OCI-LY3 (cell line): ENCODE measurements around the gene ARFRP1.

Source experiments
- H2AFZ ChIP-seq: fragments of 200-600, 300-600 bp; shearing (Covaris generic); 2 replicates; pipeline ENCODE4 v1.6.0; 2014; ENCODE audit warnings: antibody characterized with exemption, low read depth, low read length
- H3K27ac ChIP-seq: fragments of 200-600, 300-600 bp; sonication (generic); 2 replicates; pipeline ENCODE4 v1.5.1; 2014; ENCODE audit warnings: mild to moderate bottlenecking, low read length, moderate library complexity, mixed read lengths
- H3K27me3 ChIP-seq: fragments of 200-600, 300-600 bp; sonication (generic); 2 replicates; pipeline ENCODE4 v1.6.1; 2014; ENCODE audit warnings: low read depth, low read length, mixed read lengths
- H3K36me3 ChIP-seq: fragments of 200-600, 300-600 bp; sonication (generic); replicated peaks from 2 replicates; pipeline ENCODE3; 2014; ENCODE audit warnings: low read depth, low read length, mixed read lengths
- H3K4me1 ChIP-seq: fragments of 300-600, 200-600 bp; sonication (generic); 2 replicates; pipeline ENCODE4 v1.6.1; 2014; ENCODE audit warnings: low read length, mixed read lengths
- H3K4me2 ChIP-seq: fragments of 200-600, 300-600 bp; sonication (generic); 2 replicates; pipeline ENCODE4 v1.6.1; 2014; ENCODE audit warnings: low read length, mixed read lengths
- H3K4me3 ChIP-seq: fragments of 300-600, 200-600 bp; sonication (generic); 2 replicates; pipeline ENCODE4 v1.5.1; 2014; ENCODE audit warnings: antibody characterized with exemption, mild to moderate bottlenecking, low read length, moderate library complexity
- H3K79me2 ChIP-seq: fragments of 300-600, 200-600 bp; shearing (Covaris generic); 2 replicates; pipeline ENCODE4 v1.6.1; 2014; ENCODE audit warnings: mild to moderate bottlenecking, low read length, mixed read lengths
- H3K9ac ChIP-seq: fragments of 300-600, 200-600 bp; shearing (Covaris generic); 2 replicates; pipeline ENCODE4 v1.6.0; 2014; ENCODE audit warnings: mild to moderate bottlenecking, low read length, moderate library complexity
- H3K9me3 ChIP-seq: fragments of 200-600, 300-600 bp; shearing (Covaris generic); 2 replicates; pipeline ENCODE4 v1.6.1; 2014; ENCODE audit warnings: low read length, mixed read lengths; ENCODE audit not compliant: insufficient read depth
- H4K20me1 ChIP-seq: fragments of 200-600, 300-600 bp; sonication (generic); 2 replicates; pipeline ENCODE4 v1.6.1; 2016; ENCODE audit warnings: low read length, mixed read lengths; ENCODE audit not compliant: insufficient read depth
- CTCF ChIP-seq: fragments of 200-600, 300-600 bp; sonication (generic); IDR thresholded peaks from 2 replicates; pipeline ENCODE4 v1.5.1; 2014; ENCODE audit warnings: antibody characterized with exemption, low read length, low read depth
- EZH2phosphoT487 ChIP-seq: fragments of 200-600 bp; shearing (Covaris generic); IDR thresholded peaks from 2 replicates; pipeline ENCODE4 v1.6.1; 2018; ENCODE audit warnings: antibody characterized with exemption, mixed run types, low read depth

The ARFRP1 gene

DNA sequence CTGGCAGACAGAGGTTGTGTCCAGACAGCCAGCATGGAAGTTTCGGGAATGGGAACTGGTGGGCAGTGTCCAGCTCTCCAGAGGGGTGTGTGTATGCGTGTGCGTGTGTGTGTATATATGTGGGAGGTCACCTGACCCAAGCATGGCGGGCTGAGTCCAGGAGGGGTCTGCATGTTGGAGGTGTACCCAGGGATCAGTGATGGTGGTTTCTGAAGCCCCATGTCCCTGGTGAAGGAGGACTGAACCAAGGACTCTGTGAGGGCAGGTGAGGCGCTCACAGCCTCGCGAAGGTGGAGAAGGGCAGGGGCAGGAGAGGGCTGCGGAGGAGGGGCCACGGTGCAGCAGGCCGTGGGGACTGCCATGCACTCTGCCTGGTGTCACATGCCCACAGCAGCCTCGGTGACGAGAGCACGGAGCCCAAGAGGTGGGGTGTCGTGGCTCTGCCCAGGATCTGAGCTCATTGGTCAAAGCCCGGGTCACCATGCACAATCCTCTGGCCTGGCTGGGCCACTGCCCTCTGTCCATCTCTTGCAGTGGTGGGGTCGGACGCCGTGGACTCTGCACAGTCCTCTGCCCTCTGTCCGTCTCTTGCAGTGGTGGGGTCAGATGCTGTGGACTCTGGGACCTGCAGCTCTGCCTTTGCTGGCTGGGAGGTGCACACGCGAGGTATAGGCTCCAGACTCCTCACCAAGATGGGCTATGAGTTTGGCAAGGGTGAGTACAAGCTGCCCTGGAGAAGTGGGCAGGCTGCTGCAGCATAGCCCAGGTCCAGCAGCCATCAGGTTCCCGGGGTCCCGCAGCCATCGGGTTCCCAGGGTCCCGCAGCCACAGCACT lies 26.6 kb upstream of the ARFRP1 start:
- no peak overlapping the region for H3K27ac ChIP-seq

DNA sequence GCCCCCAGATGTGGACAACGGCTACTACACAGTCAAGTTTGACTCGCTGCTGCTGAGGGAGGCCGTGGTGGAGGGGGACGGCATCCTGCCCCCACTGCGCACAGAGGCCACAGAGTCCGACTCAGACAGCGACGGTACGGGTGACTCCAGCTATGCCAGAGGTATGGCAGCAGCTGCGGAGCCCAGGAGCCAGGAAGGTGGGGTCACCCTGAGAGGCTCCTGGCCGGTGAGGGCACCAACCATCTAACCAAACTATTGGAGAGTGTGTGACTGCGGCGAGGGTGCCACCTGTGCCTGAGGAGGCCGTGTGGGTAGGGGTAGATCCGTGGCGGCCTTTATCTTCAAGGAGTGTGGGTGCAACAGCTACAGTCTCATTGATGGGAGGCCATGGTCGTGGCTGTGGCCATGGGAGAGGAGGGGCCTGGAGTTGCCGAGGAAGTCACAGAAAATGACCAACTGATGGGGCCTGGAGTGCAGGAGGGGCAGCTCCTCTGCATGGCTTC lies 25.9 kb upstream of the ARFRP1 start:
- peak overlapping the region; percentile 2; the same call in 1 of the 2 replicates for H3K27ac ChIP-seq
- H3K4me2 ChIP-seq = no peak overlapping the region

More for the DNA sequence above, 26.6 kb upstream of the ARFRP1 start:
- no peaks in the 10 kb centered on the region for H4K20me1 ChIP-seq
- H3K9ac ChIP-seq = no peak overlapping the region
- no peaks in the 10 kb centered on the region for H3K9me3 ChIP-seq
- H3K79me2 ChIP-seq = peaks cover 18% of the 10 kb centered on the region
- H3K36me3 ChIP-seq = peaks cover 29% of the 10 kb centered on the region
- H2AFZ ChIP-seq = no peak overlapping the region
- H3K4me1 ChIP-seq = peaks cover 61% of the 10 kb centered on the region
- no peak overlapping the region for H3K4me3 ChIP-seq
- no peak overlapping the region for H3K4me2 ChIP-seq
- no peaks in the 10 kb centered on the region for H3K27me3 ChIP-seq
- TF ChIP-seq CTCF = no peak
- TF ChIP-seq EZH2phosphoT487 = no peak

GRCh38 chr20:63733117-63733516 lies 25.3 kb upstream of the ARFRP1 start:
- peaks cover 62% of the 10 kb centered on the region for H3K4me1 ChIP-seq

More for the DNA sequence above, 25.9 kb upstream of the ARFRP1 start:
- H3K4me1 ChIP-seq = peaks cover 62% of the 10 kb centered on the region
- peaks cover 31% of the 10 kb centered on the region for H3K36me3 ChIP-seq
- H3K79me2 ChIP-seq = peaks cover 18% of the 10 kb centered on the region
- no peak overlapping the region for H3K4me3 ChIP-seq
- H2AFZ ChIP-seq = no peak overlapping the region
- no peak overlapping the region for H3K9ac ChIP-seq
- no peaks in the 10 kb centered on the region for H4K20me1 ChIP-seq
- H3K9me3 ChIP-seq = no peaks in the 10 kb centered on the region
- no peak for TF ChIP-seq CTCF
- TF ChIP-seq EZH2phosphoT487 = no peak
- H3K27me3 ChIP-seq = no peaks in the 10 kb centered on the region

More at GRCh38 chr20:63733117-63733516, 25.3 kb upstream of the ARFRP1 start:
- no peaks in the 10 kb centered on the region for H4K20me1 ChIP-seq
- H3K79me2 ChIP-seq = peaks cover 18% of the 10 kb centered on the region
- no peak overlapping the region for H3K4me3 ChIP-seq
- no peak overlapping the region for H3K9ac ChIP-seq
- no peak overlapping the region for H2AFZ ChIP-seq
- TF ChIP-seq CTCF = no peak
- no peak for TF ChIP-seq EZH2phosphoT487
- H3K4me2 ChIP-seq = no peak overlapping the region
- H3K36me3 ChIP-seq = peaks cover 31% of the 10 kb centered on the region
- H3K9me3 ChIP-seq = no peaks in the 10 kb centered on the region
- no peaks in the 10 kb centered on the region for H3K27me3 ChIP-seq
- peak overlapping the region; percentile 2; the same call in 1 of the 2 replicates for H3K27ac ChIP-seq
